Measurements from ENCODE around the gene HTT-AS. TPM values are rescaled to one million over a fixed set of nuclear protein-coding genes. Genes with fewer than 3 reads are reported as not detected.

Gene HTT-AS
- polyA plus RNA-seq, 1 of the 3 experiments (the other 2 are of a cell fraction): not detected

DNA sequence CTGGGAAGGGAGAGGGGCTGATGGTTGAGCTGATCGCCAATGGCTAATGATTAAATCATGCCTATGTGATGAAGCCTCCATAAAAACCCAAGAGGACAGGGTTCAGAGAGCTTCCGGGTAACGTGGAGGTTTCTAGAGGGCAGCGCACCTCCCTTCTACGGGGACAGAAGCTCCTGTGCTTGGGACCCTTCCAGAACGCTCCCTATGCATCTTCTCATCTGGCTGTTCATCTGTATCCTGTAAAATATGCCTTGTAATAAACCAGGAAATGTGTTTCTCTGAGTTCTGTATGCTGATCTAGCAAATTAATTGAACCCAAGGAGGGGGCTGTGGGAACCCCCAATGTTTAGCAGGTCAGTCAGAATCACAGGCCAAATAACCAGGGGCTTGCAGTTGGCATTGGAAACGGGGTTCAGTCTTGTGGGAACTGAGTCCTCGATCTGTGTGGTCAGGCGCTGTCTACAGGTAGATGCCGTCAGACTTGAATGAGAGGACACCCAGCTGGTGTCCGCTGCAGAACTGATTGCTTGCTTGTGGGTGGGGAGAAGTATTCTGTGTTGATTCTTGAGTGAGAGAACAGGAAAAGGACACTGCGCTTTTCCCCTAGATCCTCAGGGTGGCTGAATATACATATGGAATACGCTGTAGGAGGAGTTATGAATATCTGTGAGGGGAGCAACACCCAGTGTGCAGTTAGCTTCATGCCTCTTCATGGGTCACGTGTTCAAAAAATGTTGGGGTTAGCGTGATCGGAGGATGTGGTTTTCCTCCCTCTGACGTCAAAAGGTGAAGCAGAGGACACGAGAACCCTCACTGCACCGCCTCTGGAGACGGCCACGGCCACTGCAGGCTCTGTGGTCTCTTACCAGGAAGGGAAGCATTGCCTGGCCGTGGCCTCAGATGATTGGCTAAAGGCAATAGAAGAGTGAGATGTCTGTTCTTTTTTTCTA, 29.2 kb downstream of the HTT-AS start:
- Histone ChIP-seq H4K20me1 (ENCODE audit: insufficient read depth) (no peaks in the 10 kb centered on the region), H3K27ac (ENCODE audit: low read depth in 2 of 2, low read length in 1 of 2) (no peak overlapping the region), H3K36me3 (replicated peaks in 1 of 2; ENCODE audit: control insufficient read depth in 1 of 2, insufficient read depth in 2 of 2, low read length in 1 of 2) (no peaks in the 10 kb centered on the region), H3F3A (replicated peaks; ENCODE audit: insufficient read depth) (no peaks in the 10 kb centered on the region), H3K79me2 (ENCODE audit: insufficient read depth) (no peaks in the 10 kb centered on the region), H3K9me2 (no peaks in the 10 kb centered on the region), H3K4me1 (ENCODE audit: control insufficient read depth in 1 of 2, insufficient read depth in 2 of 2, low read depth in 1 of 2, low read length in 1 of 2) (peaks cover 0 to 3% of the 10 kb centered on the region in 2 experiments; a peak in 1 of 4 replicates), H3K9me3 (no peaks in the 10 kb centered on the region), H3K9ac (no peak overlapping the region), H3K27me3 (ENCODE audit: insufficient read depth) (no peaks in the 10 kb centered on the region), H3K4me3 (ENCODE audit: low read depth in 2 of 2, low read length in 1 of 2) (no peak overlapping the region), H3K4me2 (no peak overlapping the region), H2AFZ (ENCODE audit: low read depth) (no peak overlapping the region)
- WGBS (ENCODE audit: low lambda C conversion rate): 74% methylated on average over 22 of the region's 22 CpGs
- DNase-seq: no peak
- TF ChIP-seq POLR2AphosphoS5 (IDR thresholded peaks at IDR 0.05; ENCODE audit: low read depth, low read length) (no peak), ELF1 (IDR thresholded peaks at IDR 0.05) (no peak)
- CTCF ChIA-PET: interaction anchor here (0.8 to 2.0 kb wide), 5 partner anchors 8 to 158 kb away, joined by 3 to 8 read pairs (median 3); partner anchors contain the start of genes GRK4 and NOP14
- POLR2A ChIA-PET: no interaction called here

DNA sequence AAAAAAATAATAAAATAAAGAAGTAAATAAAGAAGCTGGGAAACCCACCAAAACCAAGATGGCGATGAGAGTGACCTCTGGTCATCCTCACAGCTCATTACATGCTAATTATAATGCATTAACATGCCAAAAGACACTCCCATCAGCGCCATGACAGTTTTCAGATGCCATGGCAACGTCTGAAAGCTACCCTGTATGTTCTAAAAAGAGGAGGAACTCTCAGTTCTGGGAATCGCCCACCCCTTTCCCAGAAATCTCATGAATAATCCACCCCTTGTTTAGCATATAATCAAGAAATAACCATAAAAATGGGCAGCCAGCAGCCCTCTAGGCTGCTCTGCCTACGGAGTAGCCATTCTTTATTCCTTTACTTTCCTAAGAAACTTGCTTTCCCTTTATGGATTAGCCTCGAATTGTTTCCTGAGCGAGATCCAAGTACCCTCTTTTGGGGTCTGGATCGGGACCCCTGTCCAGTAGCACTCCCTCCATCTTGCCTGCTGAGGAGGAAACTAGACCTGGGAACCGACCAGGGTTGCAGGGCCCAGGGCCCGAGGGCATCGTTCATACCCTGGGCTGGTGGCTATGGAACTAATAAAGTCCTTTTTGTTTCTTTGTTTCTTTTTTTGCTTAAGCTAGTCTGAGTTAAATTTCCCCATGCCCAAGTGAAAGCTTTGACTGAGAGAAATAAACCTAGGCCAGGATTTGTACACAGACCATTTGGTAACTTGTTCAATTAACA, 30.9 kb downstream of the HTT-AS start:
- no peaks in the 10 kb centered on the region for H3K79me2 ChIP-seq (ENCODE audit: insufficient read depth)
- no peaks in the 10 kb centered on the region for H3K9me2 ChIP-seq
- CTCF ChIA-PET: interaction anchor here (0.7 to 7.7 kb wide), 4 partner anchors 11 to 66 kb away, joined by 3 to 73 read pairs (median 12); no protein-coding TSS in a partner anchor
- H4K20me1 ChIP-seq (ENCODE audit: insufficient read depth): no peaks in the 10 kb centered on the region
- H3K9me3 ChIP-seq: no peaks in the 10 kb centered on the region
- no peak overlapping the region for H3K4me2 ChIP-seq
- H3K9ac ChIP-seq: no peak overlapping the region
- no peak overlapping the region for H3K27ac ChIP-seq (ENCODE audit: low read depth in 2 of 2, low read length in 1 of 2)
- POLR2A ChIA-PET: no interaction called here
- H2AFZ ChIP-seq (ENCODE audit: low read depth): no peak overlapping the region
- WGBS (ENCODE audit: low lambda C conversion rate): 63% methylated on average over 11 of the region's 11 CpGs
- no peak for DNase-seq
- H3K27me3 ChIP-seq (ENCODE audit: insufficient read depth): no peaks in the 10 kb centered on the region
- TF ChIP-seq, protein P1, sequence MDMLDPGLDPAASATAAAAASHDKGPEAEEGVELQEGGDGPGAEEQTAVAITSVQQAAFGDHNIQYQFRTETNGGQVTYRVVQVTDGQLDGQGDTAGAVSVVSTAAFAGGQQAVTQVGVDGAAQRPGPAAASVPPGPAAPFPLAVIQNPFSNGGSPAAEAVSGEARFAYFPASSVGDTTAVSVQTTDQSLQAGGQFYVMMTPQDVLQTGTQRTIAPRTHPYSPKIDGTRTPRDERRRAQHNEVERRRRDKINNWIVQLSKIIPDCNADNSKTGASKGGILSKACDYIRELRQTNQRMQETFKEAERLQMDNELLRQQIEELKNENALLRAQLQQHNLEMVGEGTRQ (IDR thresholded peaks at IDR 0.05; ENCODE audit: borderline replicate concordance, low read depth, low read length): no peak
- TF ChIP-seq TAF1 (IDR thresholded peaks at IDR 0.05; ENCODE audit: borderline replicate concordance, low read depth, low read length) (no peak), FOXJ3 (CRISPR knock-in tag; IDR thresholded peaks at IDR 0.05) (no peak)
- H3K4me3 ChIP-seq (ENCODE audit: low read depth in 2 of 2, low read length in 1 of 2): no peak overlapping the region
- H3F3A ChIP-seq (replicated peaks; ENCODE audit: insufficient read depth): no peaks in the 10 kb centered on the region
- peaks cover 0 to 3% of the 10 kb centered on the region in 2 experiments; a peak in 1 of 4 replicates for H3K4me1 ChIP-seq (ENCODE audit: control insufficient read depth in 1 of 2, insufficient read depth in 2 of 2, low read depth in 1 of 2, low read length in 1 of 2)
- H3K36me3 ChIP-seq (replicated peaks in 1 of 2; ENCODE audit: control insufficient read depth in 1 of 2, insufficient read depth in 2 of 2, low read length in 1 of 2): no peaks in the 10 kb centered on the region

DNA sequence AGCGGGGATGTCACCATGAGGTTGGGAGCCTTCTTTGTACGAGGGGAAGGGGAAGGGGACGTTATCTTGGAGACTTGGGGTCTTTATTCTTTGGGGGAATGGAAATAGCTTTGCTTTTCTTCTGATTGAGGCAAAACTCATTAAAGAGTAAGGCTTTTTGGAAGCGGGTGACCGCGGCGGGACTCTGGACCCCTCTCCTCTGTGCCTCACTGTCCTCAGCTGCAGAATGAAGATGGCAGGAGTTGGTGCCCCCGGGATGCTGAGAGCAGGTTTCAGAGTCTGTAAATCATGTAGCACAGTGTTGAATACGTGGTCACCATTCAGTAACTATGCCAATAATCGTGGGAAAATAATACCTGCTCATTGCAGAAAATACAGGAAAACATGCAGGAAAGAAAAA, 32.1 kb downstream of the HTT-AS start:
- TF ChIP-seq, protein P2, sequence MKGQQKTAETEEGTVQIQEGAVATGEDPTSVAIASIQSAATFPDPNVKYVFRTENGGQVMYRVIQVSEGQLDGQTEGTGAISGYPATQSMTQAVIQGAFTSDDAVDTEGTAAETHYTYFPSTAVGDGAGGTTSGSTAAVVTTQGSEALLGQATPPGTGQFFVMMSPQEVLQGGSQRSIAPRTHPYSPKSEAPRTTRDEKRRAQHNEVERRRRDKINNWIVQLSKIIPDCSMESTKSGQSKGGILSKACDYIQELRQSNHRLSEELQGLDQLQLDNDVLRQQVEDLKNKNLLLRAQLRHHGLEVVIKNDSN (IDR thresholded peaks at IDR 0.05; ENCODE audit: borderline replicate concordance, low read depth): no peak
- Histone ChIP-seq H3K79me2 (ENCODE audit: insufficient read depth) (no peaks in the 10 kb centered on the region), H3K9me3 (no peaks in the 10 kb centered on the region), H3K4me2 (no peak overlapping the region), H3K4me1 (ENCODE audit: control insufficient read depth in 1 of 2, insufficient read depth in 2 of 2, low read depth in 1 of 2, low read length in 1 of 2) (peaks cover 0 to 3% of the 10 kb centered on the region in 2 experiments; a peak in 1 of 4 replicates), H3K9ac (no peak overlapping the region), H3F3A (replicated peaks; ENCODE audit: insufficient read depth) (no peaks in the 10 kb centered on the region), H4K20me1 (ENCODE audit: insufficient read depth) (no peaks in the 10 kb centered on the region), H3K27me3 (ENCODE audit: insufficient read depth) (no peaks in the 10 kb centered on the region), H3K9me2 (no peaks in the 10 kb centered on the region), H2AFZ (ENCODE audit: low read depth) (no peak overlapping the region), H3K27ac (ENCODE audit: low read depth in 2 of 2, low read length in 1 of 2) (no peak overlapping the region), H3K36me3 (replicated peaks in 1 of 2; ENCODE audit: control insufficient read depth in 1 of 2, insufficient read depth in 2 of 2, low read length in 1 of 2) (no peaks in the 10 kb centered on the region), H3K4me3 (ENCODE audit: low read depth in 2 of 2, low read length in 1 of 2) (no peak overlapping the region)
- WGBS (ENCODE audit: low lambda C conversion rate): 75% methylated on average over 10 of the region's 10 CpGs
- POLR2A ChIA-PET: interaction anchor here (0.5 kb wide), 1 partner anchor 572 kb away, joined by 3 read pairs; no protein-coding TSS in a partner anchor
- no peak for DNase-seq
- CTCF ChIA-PET: interaction anchor here (0.9 to 7.7 kb wide), 3 partner anchors 10 to 64 kb away, joined by 3 to 73 read pairs (median 16); no protein-coding TSS in a partner anchor
